ES-I3 (cell line): Measurements from ENCODE around the gene PALLD.
"Not testable (repeated sequence)": the region's sequence is repeated elsewhere in the genome, so short reads cannot be mapped to it uniquely, and the experiment has no call there.

Experiments used
- H3K36me3 ChIP-seq: 2 replicates; pipeline ENCODE4 v1.6.1; 2013; ENCODE audit warnings: mild to moderate bottlenecking, low read length, control low read depth, moderate library complexity; ENCODE audit not compliant: insufficient read depth
- H3K4me1 ChIP-seq: 2 replicates; pipeline ENCODE4 v1.6.1; 2013; ENCODE audit warnings: mild to moderate bottlenecking, control low read depth, low read length; ENCODE audit not compliant: insufficient read depth
- H3K9ac ChIP-seq: 2 replicates; pipeline ENCODE4 v1.6.1; 2013; ENCODE audit warnings: low read depth, mild to moderate bottlenecking, low read length, moderate library complexity
- H3K9me3 ChIP-seq: 2 replicates; pipeline ENCODE4 v1.6.1; 2013; ENCODE audit warnings: mild to moderate bottlenecking, low read length, moderate library complexity; ENCODE audit not compliant: control insufficient read depth, insufficient read depth

PALLD gene

DNA sequence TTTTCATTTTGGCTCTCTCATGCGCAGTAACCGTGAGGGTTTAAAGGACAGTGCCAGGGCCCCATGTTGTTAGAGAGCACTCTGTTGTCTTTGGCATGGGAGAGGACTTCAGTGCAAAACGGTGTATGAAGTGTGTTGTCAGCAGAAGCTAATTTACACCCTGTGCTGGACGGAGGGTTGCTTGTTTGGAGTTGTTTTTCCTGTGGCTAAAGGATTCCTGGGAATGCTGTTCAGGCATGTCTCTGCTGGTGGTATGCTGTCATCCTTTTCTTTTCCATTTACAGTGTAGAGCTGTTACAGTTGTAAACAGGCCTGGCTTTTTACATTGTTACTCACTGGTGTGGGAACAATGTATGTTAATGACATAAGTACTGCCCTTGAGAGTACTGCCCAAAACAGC, 306.9 kb downstream of the PALLD start:
- Histone ChIP-seq H3K4me1 (peaks cover 20% of the 10 kb centered on the region), H3K9ac (no peak overlapping the region), H3K9me3 (no peaks in the 10 kb centered on the region; the same call in 1 of the 2 replicates), H3K36me3 (no peaks in the 10 kb centered on the region)

DNA sequence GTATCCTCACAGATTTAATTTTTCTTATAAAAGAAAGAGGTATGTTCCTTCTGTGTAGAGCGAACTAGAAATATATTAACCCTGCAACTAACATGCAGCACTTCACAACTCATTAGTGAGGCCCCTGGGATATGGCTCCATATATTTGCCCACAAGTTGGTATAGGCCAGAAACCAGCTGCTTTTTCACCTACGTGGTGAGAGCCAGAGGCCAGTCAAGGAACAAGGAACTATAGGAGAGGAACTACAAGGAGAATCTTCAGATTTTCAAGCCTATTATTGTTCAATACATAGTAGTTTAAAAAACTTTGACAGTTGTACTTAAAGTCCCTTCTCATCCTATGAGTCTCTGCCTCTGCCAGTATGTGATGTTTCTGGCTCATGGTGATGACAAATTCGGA, 307.3 kb downstream of the PALLD start:
- Histone ChIP-seq H3K9ac (no peak overlapping the region), H3K36me3 (no peaks in the 10 kb centered on the region), H3K4me1 (peaks cover 18% of the 10 kb centered on the region), H3K9me3 (no peaks in the 10 kb centered on the region; the same call in 1 of the 2 replicates)

DNA sequence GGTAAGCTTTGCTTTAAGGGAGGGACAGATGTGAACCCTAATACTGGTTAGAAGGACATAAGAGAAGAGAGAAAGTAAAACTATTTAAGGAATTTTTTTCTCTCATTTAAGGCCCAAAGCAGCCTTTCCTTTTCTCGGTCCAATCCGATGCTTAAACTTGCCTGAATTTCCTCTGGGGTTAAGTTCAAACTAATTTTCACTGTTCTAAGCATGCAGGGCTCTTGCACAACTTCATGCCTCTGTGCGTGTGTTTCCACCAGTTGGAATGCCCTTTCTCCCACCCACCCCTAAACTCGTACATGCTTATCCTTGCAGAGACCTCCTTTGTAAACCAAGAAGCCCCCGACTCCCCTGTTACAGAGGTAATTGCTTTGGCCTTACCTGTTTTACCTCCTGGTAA, 308.5 kb downstream of the PALLD start:
- Histone ChIP-seq H3K4me1 (peaks cover 16% of the 10 kb centered on the region), H3K9me3 (no peaks in the 10 kb centered on the region; the same call in 1 of the 2 replicates), H3K9ac (no peak overlapping the region), H3K36me3 (no peaks in the 10 kb centered on the region)

DNA sequence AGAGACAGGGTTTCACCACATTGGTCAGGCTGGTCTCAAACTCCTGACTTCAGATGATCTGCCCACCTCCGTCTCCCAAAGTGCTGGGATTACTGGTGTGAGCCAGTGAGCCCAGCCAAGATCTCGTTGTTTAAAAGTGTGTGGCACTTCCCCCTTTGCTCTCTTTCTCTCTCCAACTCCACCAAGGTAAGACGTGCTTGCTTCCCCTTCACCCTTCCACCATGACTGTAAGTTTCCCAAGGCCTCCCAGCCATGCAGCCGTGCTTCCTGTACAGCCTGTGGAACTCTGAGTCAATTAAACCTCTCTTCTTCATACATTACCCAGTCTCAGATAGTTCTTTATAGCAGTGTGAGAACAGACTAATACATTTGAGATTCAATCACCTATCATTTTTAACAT, 309.4 kb downstream of the PALLD start:
- not testable (repeated sequence) for H3K36me3 ChIP-seq, H3K9ac ChIP-seq

DNA sequence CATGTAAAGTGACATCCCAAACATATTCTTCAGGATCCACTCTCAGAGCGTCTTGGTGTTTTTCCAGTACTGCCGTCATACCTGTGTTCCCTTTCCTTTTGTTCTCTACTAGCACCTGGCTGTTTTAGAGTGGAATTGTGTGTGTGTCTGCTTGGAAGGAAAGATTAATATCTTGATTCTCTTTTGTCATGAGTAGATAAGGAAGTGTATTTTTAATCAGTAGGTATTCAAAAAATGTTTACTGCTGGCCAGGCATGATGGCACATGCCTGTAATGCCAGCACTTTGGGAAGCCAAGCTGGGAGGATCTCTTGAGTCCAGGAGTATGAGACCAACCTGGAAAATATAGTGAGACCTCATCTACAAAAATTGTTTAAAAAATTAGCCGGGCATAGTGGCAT, 314.4 kb downstream of the PALLD start:
- H3K9ac ChIP-seq = no peak overlapping the region
- no peaks in the 10 kb centered on the region for H3K36me3 ChIP-seq
- peaks cover 20% of the 10 kb centered on the region for H3K4me1 ChIP-seq
- H3K9me3 ChIP-seq = no peaks in the 10 kb centered on the region

More for the DNA sequence above, 309.4 kb downstream of the PALLD start:
- H3K9me3 ChIP-seq = not testable (repeated sequence)
- H3K4me1 ChIP-seq = peaks cover 16% of the 10 kb centered on the region

DNA sequence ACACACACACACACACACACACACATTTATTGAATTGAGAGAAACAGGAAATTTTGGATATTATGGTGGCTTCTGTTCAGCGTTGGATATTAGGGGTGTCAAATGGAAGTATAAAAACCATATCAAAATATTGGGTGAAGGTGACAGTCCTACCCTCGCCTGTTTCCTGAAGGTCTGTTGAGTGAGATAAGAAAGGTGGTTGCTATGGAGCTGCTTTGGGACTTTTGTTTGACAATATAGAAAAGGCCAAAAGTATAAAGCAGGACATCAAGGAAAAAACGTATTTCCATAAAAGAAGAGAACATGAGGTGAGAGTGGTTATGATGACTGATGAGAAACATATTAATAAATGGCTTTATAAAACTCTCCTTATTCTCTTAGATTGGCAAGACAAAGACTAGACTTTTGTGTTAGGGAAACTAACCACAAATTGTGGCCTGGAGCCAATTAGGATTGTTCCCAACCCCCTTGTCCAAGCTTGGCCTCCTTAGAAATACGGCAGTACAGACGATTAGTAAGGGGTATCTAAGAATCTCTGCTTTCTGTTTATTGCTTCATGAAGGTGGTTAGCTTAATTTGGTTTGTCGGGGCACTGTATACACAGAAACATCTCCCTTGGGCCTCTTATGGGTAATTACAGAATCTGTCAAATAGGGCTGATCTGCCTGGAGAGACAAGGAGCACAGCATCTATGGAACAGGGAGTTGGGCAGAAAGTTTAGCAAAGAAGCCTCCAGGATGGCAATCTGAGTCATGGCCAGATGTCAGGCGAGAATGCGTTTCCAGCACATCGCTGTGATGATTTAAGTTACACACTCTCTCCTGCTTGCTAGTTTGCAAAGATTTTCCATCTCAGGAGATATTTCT, 315.2 kb downstream of the PALLD start:
- H3K36me3 ChIP-seq = no peaks in the 10 kb centered on the region
- no peaks in the 10 kb centered on the region for H3K9me3 ChIP-seq
- no peak overlapping the region for H3K9ac ChIP-seq
- peaks cover 22% of the 10 kb centered on the region for H3K4me1 ChIP-seq

DNA sequence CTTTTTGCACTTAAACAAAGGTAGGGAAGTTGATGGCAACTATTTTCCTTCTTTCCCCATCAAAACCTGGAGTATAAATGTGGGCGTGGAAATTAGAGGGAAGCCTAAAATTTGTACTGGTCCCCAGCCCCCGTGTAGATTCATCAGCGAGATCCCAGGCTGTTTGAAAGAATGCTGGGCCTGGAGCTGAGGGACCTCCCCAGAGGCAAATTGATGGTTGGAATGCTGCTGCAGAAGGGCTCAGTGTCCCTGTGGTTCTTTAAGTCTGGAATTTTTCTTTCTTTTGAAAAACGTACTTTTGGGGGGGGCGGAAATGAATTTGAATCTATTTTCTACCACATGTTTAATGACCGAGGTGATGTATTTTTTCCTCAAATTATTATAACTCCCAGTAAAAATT, 316.0 kb downstream of the PALLD start:
- Histone ChIP-seq H3K9me3 (no peaks in the 10 kb centered on the region), H3K9ac (no peak overlapping the region), H3K4me1 (peaks cover 30% of the 10 kb centered on the region), H3K36me3 (no peaks in the 10 kb centered on the region)

DNA sequence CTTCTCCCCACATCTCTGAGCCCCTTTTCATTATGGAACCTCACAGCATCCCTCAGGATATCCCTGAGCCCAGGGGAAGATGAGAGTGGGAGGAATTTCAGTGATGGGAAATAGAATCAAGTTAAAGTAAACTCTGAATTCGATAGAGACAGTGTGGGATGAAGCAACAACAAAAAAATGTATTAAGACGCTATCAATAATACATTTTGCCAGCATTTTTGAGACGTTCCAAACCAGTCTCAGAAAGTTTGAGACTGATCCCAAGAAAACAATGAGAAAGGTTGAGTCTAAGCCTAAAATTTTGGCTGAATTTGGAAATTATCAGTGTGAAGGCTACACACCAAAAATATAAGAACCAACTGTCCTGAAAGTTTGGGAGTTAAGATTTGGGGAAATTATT, 317.0 kb downstream of the PALLD start:
- no peak overlapping the region for H3K9ac ChIP-seq
- H3K4me1 ChIP-seq = peaks cover 32% of the 10 kb centered on the region
- no peaks in the 10 kb centered on the region for H3K9me3 ChIP-seq
- no peaks in the 10 kb centered on the region for H3K36me3 ChIP-seq

DNA sequence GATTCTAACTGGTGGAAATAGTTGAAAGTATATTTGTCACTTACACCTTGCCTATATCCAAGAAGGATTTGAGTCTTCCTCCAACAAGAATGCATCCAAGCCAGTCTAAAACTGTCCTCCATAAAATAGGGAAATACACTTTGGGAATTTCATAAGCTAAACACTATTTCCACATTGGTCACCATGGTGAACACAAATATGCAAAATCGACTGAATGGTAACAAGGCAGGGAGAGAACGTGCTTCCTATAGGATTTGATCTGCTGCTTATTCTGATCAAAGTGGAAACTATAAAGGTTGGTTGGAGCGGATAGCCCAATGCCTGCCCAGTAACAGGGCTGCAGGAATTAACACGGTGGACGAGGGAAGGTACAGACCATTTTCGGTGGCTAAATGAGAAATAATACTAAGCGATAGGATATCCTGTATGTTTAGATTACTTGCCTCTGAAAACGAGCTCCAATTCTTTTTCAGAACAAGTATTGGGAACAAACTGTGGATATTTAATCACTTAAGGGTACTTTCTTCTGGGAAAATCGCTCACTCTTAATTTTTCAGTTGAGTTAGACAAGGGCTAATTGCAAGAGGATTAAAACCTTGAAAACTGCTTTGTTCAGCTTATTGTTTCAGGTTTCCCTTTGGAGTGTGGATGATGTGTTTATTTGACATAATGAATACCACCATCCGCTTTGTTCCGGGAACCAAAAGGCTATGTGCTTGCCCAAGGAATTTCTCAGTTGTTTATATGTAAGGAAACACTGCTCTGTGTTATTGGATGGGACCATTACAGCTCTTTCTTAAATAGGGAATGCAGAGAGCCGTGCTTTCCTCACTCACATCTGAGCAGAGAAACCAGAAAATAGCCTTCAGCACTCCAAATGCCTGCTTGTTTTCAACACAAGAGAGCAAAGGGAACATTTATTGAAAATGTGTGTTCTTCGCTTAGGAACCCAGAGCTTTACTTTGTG, 318.8 kb downstream of the PALLD start:
- Histone ChIP-seq H3K9me3 (no peaks in the 10 kb centered on the region), H3K36me3 (no peaks in the 10 kb centered on the region), H3K9ac (peak overlapping the region; percentile 16; the same call in 1 of the 2 replicates), H3K4me1 (peaks cover 32% of the 10 kb centered on the region)

DNA sequence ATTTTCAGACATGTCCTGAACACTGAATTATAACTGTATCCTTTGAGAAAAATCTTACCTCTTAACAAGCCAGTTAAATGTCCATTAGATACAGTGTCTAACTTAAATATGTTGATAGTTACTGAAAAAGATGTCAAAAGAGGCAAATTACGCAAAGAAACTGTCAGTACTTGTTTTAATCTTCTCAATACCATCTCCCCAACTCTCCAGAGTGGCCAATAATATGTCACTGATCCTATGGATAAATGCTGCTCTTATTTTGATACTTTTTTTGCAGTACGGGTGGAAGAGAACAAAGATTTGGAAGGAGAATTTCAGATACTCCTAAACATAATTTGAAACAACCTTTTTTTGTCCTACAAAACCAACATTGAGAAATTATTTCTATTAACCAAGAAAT, 320.5 kb downstream of the PALLD start:
- Histone ChIP-seq H3K9me3 (no peaks in the 10 kb centered on the region), H3K9ac (no peak overlapping the region; the same call in 1 of the 2 replicates), H3K36me3 (no peaks in the 10 kb centered on the region), H3K4me1 (peaks cover 28% of the 10 kb centered on the region)

DNA sequence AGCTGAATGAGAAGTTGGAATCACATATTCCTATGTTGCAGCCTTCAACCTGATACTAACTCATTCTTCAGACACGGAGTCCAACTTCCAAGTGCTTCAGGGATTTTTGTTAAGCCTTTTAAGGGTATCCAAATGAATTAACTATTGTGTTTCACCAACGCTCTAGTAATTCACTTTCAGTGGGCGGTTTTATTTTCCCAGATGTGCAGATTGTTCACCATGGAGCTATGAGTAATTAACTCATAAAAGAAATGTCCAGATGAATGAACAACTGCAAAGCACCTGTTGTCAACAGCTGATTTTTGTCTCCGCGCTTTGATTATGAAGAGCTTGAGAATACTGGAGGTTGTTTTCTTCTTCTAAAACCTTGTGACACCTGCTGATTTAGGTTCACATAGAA, 325.6 kb downstream of the PALLD start:
- Histone ChIP-seq H3K9ac (no peak overlapping the region), H3K36me3 (no peaks in the 10 kb centered on the region), H3K9me3 (no peaks in the 10 kb centered on the region), H3K4me1 (peaks cover 8% of the 10 kb centered on the region)

DNA sequence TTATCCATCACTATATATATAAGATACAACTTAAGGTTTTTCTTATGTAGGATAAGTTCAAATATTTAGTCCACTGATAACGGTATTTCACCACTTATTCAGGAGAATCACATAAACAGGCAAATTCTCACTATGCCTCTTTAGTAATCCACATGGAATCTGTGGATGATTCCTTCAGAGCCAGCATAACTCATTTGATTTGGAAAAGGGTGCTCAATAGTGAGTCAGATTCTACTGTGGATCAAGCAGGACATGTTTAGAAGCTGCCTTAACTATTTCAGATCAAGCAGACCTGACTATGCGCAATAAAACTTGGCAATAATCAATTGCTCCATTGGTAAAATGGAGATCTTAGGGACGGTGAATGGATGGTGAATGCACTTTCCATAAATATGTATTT, 329.1 kb downstream of the PALLD start:
- Histone ChIP-seq H3K4me1 (peaks cover 6% of the 10 kb centered on the region), H3K36me3 (no peaks in the 10 kb centered on the region), H3K9me3 (no peaks in the 10 kb centered on the region), H3K9ac (no peak overlapping the region)

DNA sequence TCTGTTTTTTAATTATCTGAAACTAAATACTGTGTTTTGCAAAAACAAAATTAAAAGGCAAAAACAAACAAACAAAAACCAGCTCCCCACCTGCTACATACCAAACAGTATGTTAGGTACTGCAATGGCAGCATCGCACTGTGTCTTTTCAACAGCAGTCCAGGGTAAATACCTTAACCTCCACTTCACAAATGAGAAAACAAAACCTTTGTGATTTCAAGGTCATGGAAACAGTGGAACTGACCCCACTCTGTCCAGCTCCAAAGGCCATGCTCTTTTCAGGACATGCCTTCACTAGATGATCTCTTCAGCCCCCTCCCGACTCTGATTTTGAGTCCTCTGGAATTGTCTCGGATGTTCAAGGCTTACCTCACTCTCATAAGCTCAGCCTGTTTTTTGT, 329.8 kb downstream of the PALLD start:
- Histone ChIP-seq H3K4me1 (peaks cover 9% of the 10 kb centered on the region), H3K36me3 (no peaks in the 10 kb centered on the region), H3K9ac (no peak overlapping the region), H3K9me3 (no peaks in the 10 kb centered on the region)

DNA sequence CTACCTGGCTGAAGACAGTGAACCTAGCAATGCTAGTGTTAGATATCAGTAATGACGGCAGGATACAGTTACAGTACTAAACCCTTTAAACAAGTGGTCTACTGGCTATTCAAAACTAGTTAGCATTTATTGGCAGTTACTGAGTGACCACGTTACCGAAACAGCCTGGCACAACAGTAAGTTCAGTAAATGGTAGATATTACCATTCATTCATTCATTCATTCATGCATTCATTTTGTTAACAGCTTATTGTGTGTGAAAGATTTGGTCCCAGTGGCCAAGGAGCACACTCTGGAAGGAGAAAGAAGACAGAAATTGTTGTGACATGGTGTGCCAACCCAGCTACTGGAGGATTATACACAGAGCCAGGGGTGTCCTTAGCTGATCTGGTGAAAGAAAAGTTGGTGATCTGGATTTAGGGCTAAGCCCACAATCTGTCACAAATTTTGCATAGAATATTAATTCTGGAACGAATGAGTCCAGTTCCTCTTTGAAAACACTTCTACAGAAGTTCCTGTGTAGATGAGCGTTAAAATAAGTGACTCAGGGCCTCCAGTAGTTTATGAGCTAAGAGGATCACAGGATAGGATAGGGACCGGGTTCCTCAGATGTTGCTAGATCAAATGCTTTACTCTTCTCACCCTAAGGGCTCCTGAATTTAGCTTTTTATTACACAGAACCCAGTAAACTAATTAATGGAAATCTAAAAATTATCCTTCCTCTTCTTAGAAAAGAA, 334.1 kb downstream of the PALLD start:
- Histone ChIP-seq H3K9me3 (no peaks in the 10 kb centered on the region), H3K9ac (peak overlapping the region; percentile 89; the same call in 1 of the 2 replicates), H3K4me1 (peaks cover 15% of the 10 kb centered on the region), H3K36me3 (no peaks in the 10 kb centered on the region)
